Measurements from ENCODE around the gene SERF1B.
"Not testable (repeated sequence)": the region's sequence is repeated elsewhere in the genome, so short reads cannot be mapped to it uniquely, and the experiment has no call there.

- TF ChIP-seq CTCF, POLR2A (IDR thresholded peaks at IDR 0.05): not testable (repeated sequence)
Measured at GRCh38 chr5:69995535-69995934, 29.5 kb upstream of the SERF1B start.

All from ovary (tissue), 3 donors.